Lower leg skin (tissue), 4 donors: Measurements from ENCODE around the gene ARID1B. TPM values are rescaled to one million over a fixed set of nuclear protein-coding genes. Genes with fewer than 3 reads are reported as not detected.

ENCODE experiments used
- DNase-seq, 2 donors: peaks; one replicate each; pipeline ENCODE4 v3.0.0-alpha.2; 2019; ENCODE audit warnings: low spot score in 2 of 2
- H3K4me3 ChIP-seq: fragments of 200-600 bp; sonication (generic); 2 replicates; pipeline ENCODE4 v1.5.1; 2017; ENCODE audit warnings: mild to moderate bottlenecking, low read depth; ENCODE audit not compliant: poor library complexity, severe bottlenecking
- CTCF ChIP-seq, 3 donors: fragments of 450-650 bp; IDR thresholded peaks; one replicate each; pipeline ENCODE4 v1.5.1; 2016; ENCODE audit warnings: antibody characterized with exemption in 3 of 3, mild to moderate bottlenecking in 3 of 3, moderate library complexity in 2 of 3
- POLR2A ChIP-seq, 2 donors: fragments of 450-650 bp; IDR thresholded peaks; one replicate each; pipeline ENCODE4 v1.6.1; 2016 to 2017; ENCODE audit warnings: antibody characterized with exemption in 2 of 2, mild to moderate bottlenecking in 1 of 2, moderate library complexity in 1 of 2
- WGBS, 2 donors: methylation state at CpG; one replicate each; pipeline ENCODE4 v1.1.5; 2018; 5-methylcytosine and 5-hydroxymethylcytosine counted together
- intact Hi-C: fragments of 100-400 bp; cut with DNase I; formaldehyde crosslinking; loops from one replicate; pipeline ENCODE4 v1.15.0; 2023; ENCODE audit warnings: low total_unique reads
- total RNA-seq, 4 donors: library from RNA; depleted of rRNA; stranded (reverse); fragments of >200 nt; gene quantifications; one replicate each; pipeline ENCODE4 v1.1.0, GENCODE V29; 2016

The ARID1B gene
- total RNA-seq, 4 donors from 2014 or later, result 87.3 to 132 (median 102) TPM

- no peak overlapping the region for H3K4me3 ChIP-seq
- intact Hi-C loops, result no loop called here
- no peak for TF ChIP-seq CTCF (IDR thresholded peaks at IDR 0.05)
- no peak for TF ChIP-seq POLR2A (IDR thresholded peaks at IDR 0.05)
- no peak for DNase-seq
- 94% methylated on average over 8 of the region's 8 CpGs for WGBS, 2 donors
Observed at GRCh38 chr6:157067507-157067906, 290.3 kb downstream of the ARID1B start.

GRCh38 chr6:157068691-157069324, 291.6 kb downstream of the ARID1B start:
- intact Hi-C loops, result no loop called here
- no peak overlapping the region for H3K4me3 ChIP-seq
- DNase-seq, result no peak
- WGBS, 2 donors, result 74 to 75% methylated on average over 7 of the region's 7 CpGs
- no peak for TF ChIP-seq POLR2A (IDR thresholded peaks at IDR 0.05)
- TF ChIP-seq CTCF (IDR thresholded peaks at IDR 0.05), result no peak

GRCh38 chr6:157069585-157069984, 292.4 kb downstream of the ARID1B start:
- intact Hi-C loops, result no loop called here
- no peak overlapping the region for H3K4me3 ChIP-seq
- no peak for TF ChIP-seq CTCF (IDR thresholded peaks at IDR 0.05)
- no peak for TF ChIP-seq POLR2A (IDR thresholded peaks at IDR 0.05)
- WGBS, 2 donors, result 94 to 96% methylated on average over 5 of the region's 5 CpGs
- DNase-seq, result no peak

- no peak for DNase-seq
- H3K4me3 ChIP-seq, result no peak overlapping the region
- WGBS, 2 donors, result 38 to 42% methylated on average over 8 of the region's 8 CpGs
- TF ChIP-seq CTCF (IDR thresholded peaks at IDR 0.05) (no peak), POLR2A (IDR thresholded peaks at IDR 0.05) (no peak)
- intact Hi-C loops, result no loop called here
Observed at GRCh38 chr6:157070403-157071107, 293.4 kb downstream of the ARID1B start.

- no peak for DNase-seq
- no peak overlapping the region for H3K4me3 ChIP-seq
- WGBS, 2 donors, result 67 to 73% methylated on average over 2 of the region's 2 CpGs
- TF ChIP-seq CTCF (IDR thresholded peaks at IDR 0.05), result no peak
- no peak for TF ChIP-seq POLR2A (IDR thresholded peaks at IDR 0.05)
- intact Hi-C loops, result no loop called here
Observed at GRCh38 chr6:157072128-157072527, 294.9 kb downstream of the ARID1B start.
